ENCODE data around the gene AP3B1.

GRCh38 chr5:78339617-78340436 is 45.3 kb upstream of the AP3B1 start:
- TF ChIP-seq CTCF (IDR thresholded peaks at IDR 0.05; ENCODE audit: insufficient read depth, low read length, poor library complexity, severe bottlenecking) (no peak), EZH2phosphoT487 (conservative IDR thresholded peaks at IDR 0.05; ENCODE audit: low read length) (no peak)

Measured in SU-DHL-6 (cell line).